ENCODE results near the gene STOML1.

GRCh38 chr15:73955861-73956742 lies 36.0 kb downstream of the STOML1 start:
- TF ChIP-seq SIN3A (IDR thresholded peaks at IDR 0.05; ENCODE audit: low read depth) (no peak), CTCF (IDR thresholded peaks at IDR 0.05 in 2 of 3, conservative IDR thresholded peaks at IDR 0.05 in 1 of 3; ENCODE audit: borderline replicate concordance in 1 of 3, insufficient read depth in 1 of 3, low read depth in 2 of 3, low read length in 2 of 3) (no peak), POLR2A (IDR thresholded peaks at IDR 0.05; ENCODE audit: borderline replicate concordance, extremely low read depth, insufficient read depth, insufficient read length) (no peak)

All from HCT116 (cell line).